PC-3 (cell line): ENCODE data around the gene SETD1A. TPM values are rescaled to one million over a fixed set of nuclear protein-coding genes. Genes with fewer than 3 reads are reported as not detected.

Experiments
- ATAC-seq: fragments of 200-7000 bp; cut with Tn5 transposase; 2 replicates; pipeline ENCODE4 v1.9.1; 2020; ENCODE audit warnings: mild to moderate bottlenecking, moderate library complexity
- BruUV-seq: library from RNA; stranded (reverse); fragments of 400-500 nt; replicated peaks from 2 replicates; lab custom pipeline; 2021; lab: Mats Ljungman, UMichigan
- CTCF ChIA-PET: fragments of 300-600 bp; sonication (Branson Sonifier 250); formaldehyde crosslinking; loops from one replicate; lab custom pipeline; 2022; ENCODE audit warnings: antibody characterized with exemption; lab: Charles Lee
- POLR2A ChIA-PET: fragments of 300-600 bp; sonication (Branson Sonifier 250); formaldehyde crosslinking; loops from one replicate; lab custom pipeline; 2022; ENCODE audit warnings: antibody characterized with exemption; ENCODE audit not compliant: unreplicated experiment; lab: Charles Lee
- DNase-seq: peaks from one replicate; pipeline ENCODE4 v3.0.0-alpha.2; 2015
- H2AFZ ChIP-seq: fragments of 300-600 bp; sonication (generic); 2 replicates; pipeline ENCODE4 v1.6.0; 2016; ENCODE audit warnings: antibody characterized with exemption, low read length
- H3F3A ChIP-seq: fragments of 300-600 bp; sonication (generic); one replicate; pipeline ENCODE4 v1.6.0; 2017; ENCODE audit warnings: antibody characterized with exemption, low read length, control low read depth, mild to moderate bottlenecking; ENCODE audit not compliant: unreplicated experiment
- H3K27ac ChIP-seq: fragments of 300-600 bp; sonication (generic); 2 replicates; pipeline ENCODE4 v1.5.1; 2016; ENCODE audit warnings: mild to moderate bottlenecking, low read length
- H3K27me3 ChIP-seq: fragments of 300-600 bp; sonication (generic); 2 replicates; pipeline ENCODE4 v1.6.1; 2016; ENCODE audit warnings: low read length, mixed read lengths
- H3K36me3 ChIP-seq: fragments of 300-600 bp; sonication (generic); 2 replicates; pipeline ENCODE4 v1.6.1; 2016; ENCODE audit warnings: low read depth, mixed run types, low read length, mixed read lengths
- H3K4me1 ChIP-seq: fragments of 300-600 bp; sonication (generic); 2 replicates; pipeline ENCODE4 v1.5.1; 2016; ENCODE audit warnings: low read length; ENCODE audit not compliant: insufficient read depth
- H3K4me2 ChIP-seq: fragments of 300-600 bp; sonication (generic); 2 replicates; pipeline ENCODE4 v1.6.0; 2016; ENCODE audit warnings: low read length
- H3K4me3 ChIP-seq: fragments of 300-600 bp; sonication (generic); 2 replicates; pipeline ENCODE4 v1.5.1; 2016; ENCODE audit warnings: mild to moderate bottlenecking, low read length, mixed read lengths
- H3K79me2 ChIP-seq: fragments of 300-600 bp; sonication (generic); 2 replicates; pipeline ENCODE4 v1.6.1; 2017; ENCODE audit warnings: low read length, mixed read lengths
- H3K9ac ChIP-seq: fragments of 300-600 bp; sonication (generic); 2 replicates; pipeline ENCODE4 v1.6.0; 2016; ENCODE audit warnings: mild to moderate bottlenecking, low read length
- H3K9me2 ChIP-seq: fragments of 300-600 bp; sonication (generic); replicated peaks from 2 replicates; pipeline ENCODE4 v1.6.1; 2016; ENCODE audit warnings: mixed run types, low read length, mixed read lengths
- H3K9me3 ChIP-seq: fragments of 300-600 bp; sonication (generic); 2 replicates; pipeline ENCODE4 v1.6.1; 2016; ENCODE audit warnings: low read length, mixed read lengths
- H4K20me1 ChIP-seq: fragments of 300-600 bp; sonication (generic); 2 replicates; pipeline ENCODE4 v1.6.1; 2016; ENCODE audit warnings: low read length, mixed read lengths
- EZH2 ChIP-seq: fragments of 300-600 bp; sonication (generic); IDR thresholded peaks from one replicate; pipeline ENCODE4 v1.6.1; 2017; ENCODE audit warnings: antibody characterized with exemption, mild to moderate bottlenecking, low read length; ENCODE audit not compliant: unreplicated experiment
- EZH2phosphoT487 ChIP-seq: fragments of 300-600 bp; sonication (generic); IDR thresholded peaks from 2 replicates; pipeline ENCODE4 v1.6.1; 2018; ENCODE audit warnings: mild to moderate bottlenecking, antibody characterized with exemption, low read length, borderline replicate concordance
- intact Hi-C: fragments of 100-400 bp; cut with micrococcal nuclease; formaldehyde crosslinking; loops from 2 replicates; pipeline ENCODE4 v1.9.0; 2023
- total RNA-seq: library from RNA; depleted of rRNA; stranded (reverse); fragments of >200 nt; gene quantifications from 2 replicates; pipeline ENCODE4 v1.2.3, GENCODE V29; 2014
- TF ChIP-seq, protein P1 (sequence below): fragments of 300-600 bp; sonication (generic); conservative IDR thresholded peaks from 2 replicates; pipeline ENCODE4 v1.5.1; 2017; ENCODE audit warnings: antibody characterized with exemption, low read depth, mild to moderate bottlenecking, low read length

Gene SETD1A
- total RNA-seq, 1 experiment from 2014 or later: 7.9 TPM

DNA sequence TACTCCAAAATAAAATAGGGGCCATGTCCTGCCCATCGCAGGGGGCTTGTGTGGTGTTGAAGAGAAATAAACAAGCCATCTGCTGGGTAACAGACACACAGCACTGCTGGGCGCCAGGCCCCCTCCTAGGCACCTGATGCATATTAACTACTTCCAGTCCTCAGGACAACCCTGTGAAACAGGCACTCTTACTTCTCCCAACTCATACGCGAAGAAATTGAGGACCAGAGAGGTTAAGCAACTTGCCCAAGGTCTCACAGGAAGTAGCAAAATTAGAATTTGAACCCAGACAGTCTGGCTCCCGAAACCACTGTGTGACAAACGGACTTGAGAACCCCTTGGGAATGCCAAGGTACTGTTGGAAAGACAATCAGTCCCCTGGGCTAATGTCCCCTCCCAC, 50.1 kb downstream of the SETD1A start:
- Histone ChIP-seq H4K20me1 (no peaks in the 10 kb centered on the region), H3K9ac (no peak overlapping the region), H3K27ac (no peak overlapping the region), H3F3A (no peaks in the 10 kb centered on the region), H3K9me3 (no peaks in the 10 kb centered on the region), H3K4me1 (peaks cover 7% of the 10 kb centered on the region; the same call in 1 of the 2 replicates), H2AFZ (no peak overlapping the region), H3K4me3 (no peak overlapping the region), H3K36me3 (no peaks in the 10 kb centered on the region), H3K27me3 (no peaks in the 10 kb centered on the region), H3K9me2 (no peaks in the 10 kb centered on the region), H3K4me2 (0 out of 2 replicates have a peak overlapping the region, but pooled peaks have one; percentile 22), H3K79me2 (no peaks in the 10 kb centered on the region)
- no peak for ATAC-seq
- ChIA-PET CTCF (no interaction called here), POLR2A (no interaction called here)
- intact Hi-C loops: no loop called here
- BruUV-seq: no TSS peak
- no peak for DNase-seq
- TF ChIP-seq EZH2 (no peak), EZH2phosphoT487 (no peak)
- TF ChIP-seq, protein P1, sequence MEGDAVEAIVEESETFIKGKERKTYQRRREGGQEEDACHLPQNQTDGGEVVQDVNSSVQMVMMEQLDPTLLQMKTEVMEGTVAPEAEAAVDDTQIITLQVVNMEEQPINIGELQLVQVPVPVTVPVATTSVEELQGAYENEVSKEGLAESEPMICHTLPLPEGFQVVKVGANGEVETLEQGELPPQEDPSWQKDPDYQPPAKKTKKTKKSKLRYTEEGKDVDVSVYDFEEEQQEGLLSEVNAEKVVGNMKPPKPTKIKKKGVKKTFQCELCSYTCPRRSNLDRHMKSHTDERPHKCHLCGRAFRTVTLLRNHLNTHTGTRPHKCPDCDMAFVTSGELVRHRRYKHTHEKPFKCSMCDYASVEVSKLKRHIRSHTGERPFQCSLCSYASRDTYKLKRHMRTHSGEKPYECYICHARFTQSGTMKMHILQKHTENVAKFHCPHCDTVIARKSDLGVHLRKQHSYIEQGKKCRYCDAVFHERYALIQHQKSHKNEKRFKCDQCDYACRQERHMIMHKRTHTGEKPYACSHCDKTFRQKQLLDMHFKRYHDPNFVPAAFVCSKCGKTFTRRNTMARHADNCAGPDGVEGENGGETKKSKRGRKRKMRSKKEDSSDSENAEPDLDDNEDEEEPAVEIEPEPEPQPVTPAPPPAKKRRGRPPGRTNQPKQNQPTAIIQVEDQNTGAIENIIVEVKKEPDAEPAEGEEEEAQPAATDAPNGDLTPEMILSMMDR: no peak

DNA sequence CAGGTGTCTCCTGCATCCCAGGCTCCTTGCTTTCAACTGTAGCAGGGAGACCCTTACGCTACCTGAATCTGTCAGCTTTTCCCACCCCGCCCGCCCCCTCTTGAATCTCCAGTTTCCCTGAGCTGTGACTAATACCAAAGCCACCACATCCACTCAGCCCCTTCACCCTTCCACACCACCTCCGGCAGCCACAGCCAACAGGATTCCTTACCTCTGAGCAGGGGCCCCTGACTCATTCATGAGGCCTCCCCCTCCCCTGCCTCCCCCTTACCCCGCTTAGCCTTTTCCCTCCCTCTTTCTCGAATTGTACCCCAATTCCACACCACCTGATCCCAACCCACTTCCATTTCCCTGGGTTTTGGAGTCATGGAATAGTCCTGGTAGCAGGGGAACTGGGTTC, 50.6 kb downstream of the SETD1A start:
- Histone ChIP-seq H2AFZ (no peak overlapping the region), H3K4me1 (peaks cover 7% of the 10 kb centered on the region; the same call in 1 of the 2 replicates), H3K79me2 (no peaks in the 10 kb centered on the region), H3K9ac (no peak overlapping the region), H3K36me3 (no peaks in the 10 kb centered on the region), H3K4me2 (peak overlapping the region; percentile 57), H3K27ac (no peak overlapping the region), H3F3A (no peaks in the 10 kb centered on the region), H3K9me2 (no peaks in the 10 kb centered on the region), H4K20me1 (no peaks in the 10 kb centered on the region), H3K27me3 (no peaks in the 10 kb centered on the region), H3K4me3 (no peak overlapping the region), H3K9me3 (no peaks in the 10 kb centered on the region)
- ATAC-seq: peak; percentile 80
- no peak for TF ChIP-seq EZH2phosphoT487
- TF ChIP-seq, protein P1: no peak
- no TSS peak for BruUV-seq
- POLR2A ChIA-PET: no interaction called here
- intact Hi-C loops: no loop called here
- CTCF ChIA-PET: no interaction called here
- DNase-seq: peak; percentile 75

DNA sequence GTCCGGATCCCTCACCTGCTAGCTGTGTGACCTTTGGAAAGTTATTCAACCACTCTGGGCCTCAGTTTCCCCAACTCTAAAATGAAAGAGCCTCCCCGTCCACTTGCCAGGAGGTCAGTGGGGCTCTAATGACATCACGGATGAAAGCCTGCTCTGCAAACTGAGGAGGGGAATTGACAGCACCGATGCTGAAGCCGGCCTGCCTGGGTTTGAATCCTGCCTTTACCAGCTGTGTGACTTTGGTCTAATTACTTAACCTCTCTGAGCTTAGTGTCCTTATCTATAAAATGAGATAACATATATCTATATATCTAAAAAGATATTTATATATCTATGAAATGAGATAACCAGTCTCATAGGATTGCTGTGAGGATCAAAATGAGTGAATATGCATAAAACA, 51.0 kb downstream of the SETD1A start:
- no peak overlapping the region for H3K4me3 ChIP-seq
- H3K4me1 ChIP-seq: peaks cover 7% of the 10 kb centered on the region; the same call in 1 of the 2 replicates
- POLR2A ChIA-PET: no interaction called here
- TF ChIP-seq, protein P1: no peak
- no peak for TF ChIP-seq EZH2
- no peak for TF ChIP-seq EZH2phosphoT487
- CTCF ChIA-PET: no interaction called here
- no peaks in the 10 kb centered on the region for H4K20me1 ChIP-seq
- H3K36me3 ChIP-seq: no peaks in the 10 kb centered on the region
- H3K4me2 ChIP-seq: peak overlapping the region; percentile 57
- intact Hi-C loops: no loop called here
- no peak overlapping the region for H3K9ac ChIP-seq
- H2AFZ ChIP-seq: no peak overlapping the region
- H3K27ac ChIP-seq: no peak overlapping the region
- no peaks in the 10 kb centered on the region for H3K27me3 ChIP-seq
- H3K9me2 ChIP-seq: no peaks in the 10 kb centered on the region
- H3F3A ChIP-seq: no peaks in the 10 kb centered on the region
- H3K79me2 ChIP-seq: no peaks in the 10 kb centered on the region
- BruUV-seq: no TSS peak
- DNase-seq: no peak
- no peak for ATAC-seq
- no peaks in the 10 kb centered on the region for H3K9me3 ChIP-seq
